Right lobe of liver (tissue), 6 donors: ENCODE data around the gene TADA2A. TPM values are rescaled to one million over a fixed set of nuclear protein-coding genes. Genes with fewer than 3 reads are reported as not detected.

Source experiments
- ATAC-seq, 4 donors: fragments of 200-7000 bp; cut with Tn5 transposase; one replicate each; pipeline ENCODE4 v1.9.1; 2020; ENCODE audit warnings: mild to moderate bottlenecking in 4 of 4, moderate library complexity in 4 of 4
- DNase-seq, 3 donors: peaks; one replicate each; pipeline ENCODE4 v3.0.0-alpha.2; 2020
- H3K27ac ChIP-seq, 3 donors: fragments of 200-600 bp; one replicate each; pipeline ENCODE4 v1.8.0; 2022
- H3K27me3 ChIP-seq, 2 donors: fragments of 200-600 bp; one replicate each; pipeline ENCODE4 v1.8.0; 2022
- H3K36me3 ChIP-seq, 4 donors: fragments of 200-600 bp; sonication (generic) in 1 of 4; one replicate each; pipeline versions ENCODE4 v1.5.1 to v1.8.0; 2017 to 2022; ENCODE audit warnings: control low read depth in 1 of 4
- H3K4me1 ChIP-seq, 4 donors: fragments of 200-600 bp; sonication (generic) in 1 of 4; one replicate each; pipeline versions ENCODE4 v1.5.1 to v1.8.0; 2017 to 2022; ENCODE audit warnings: control low read depth in 1 of 4
- H3K4me3 ChIP-seq, 3 donors: fragments of 200-600 bp; one replicate each; pipeline ENCODE4 v1.8.0; 2022
- H3K9me3 ChIP-seq, 4 donors: fragments of 200-600 bp; sonication (generic) in 1 of 4; one replicate each; pipeline versions ENCODE4 v1.5.1 to v1.8.0; 2017 to 2022; ENCODE audit warnings: control low read depth in 1 of 4
- POLR2A ChIP-seq: fragments of 450-650 bp; IDR thresholded peaks from one replicate; pipeline ENCODE4 v1.6.1; 2017; ENCODE audit warnings: antibody characterized with exemption, mild to moderate bottlenecking
- WGBS: methylation state at CpG from one replicate; pipeline ENCODE4 v1.1.6; 2018; ENCODE audit warnings: low coverage, low lambda C conversion rate; ENCODE audit not compliant: insufficient coverage; ENCODE audit errors: missing lambda C conversion rate; 5-methylcytosine and 5-hydroxymethylcytosine counted together
- intact Hi-C, 2 donors: fragments of 100-400 bp; cut with DNase I; formaldehyde crosslinking; loops; one replicate each; pipeline versions ENCODE4 v1.11.2 to v1.14.1; 2022
- total RNA-seq, 6 experiments: library from RNA; depleted of rRNA in 2 of 6; stranded (reverse); fragments of >200 nt in 2 of 6; fragmentation: NEBNext Ultra II Directional in 3 of 6; extraction: Animal tissue kit (Norgen Biotek cat#: 25700) in 3 of 6; gene quantifications; one replicate each; pipeline versions ENCODE4 v1.1.0 to v1.2.4, GENCODE V29; 2016 to 2023
- TF ChIP-seq, protein P1 (sequence below), 4 donors: fragments of 200-600 bp in 3 of 4; fragments of 450-650 bp in 1 of 4; IDR thresholded peaks; one replicate each; pipeline versions ENCODE4 v1.5.1 to v1.8.0; 2016 to 2022; ENCODE audit warnings: antibody characterized with exemption in 4 of 4, mild to moderate bottlenecking in 2 of 4
- donor health status: DM: no; HTN: yes; CAD: no.
- donor health status: DM: no; HTN: no; CAD: no.
- donor health status: DM: no; HTN: no; CAD: no.
- donor health status: DM: no; HTN: yes; CAD: no.
- donor health status: DM: no; HTN: yes; CAD: no.

The TADA2A gene
- total RNA-seq, 6 experiments from 2014 or later, result 5.2 to 9.6 (median 7.4) TPM

- H3K4me3 ChIP-seq, result no peak overlapping the region
- TF ChIP-seq POLR2A, result no peak
- TF ChIP-seq, protein P1, sequence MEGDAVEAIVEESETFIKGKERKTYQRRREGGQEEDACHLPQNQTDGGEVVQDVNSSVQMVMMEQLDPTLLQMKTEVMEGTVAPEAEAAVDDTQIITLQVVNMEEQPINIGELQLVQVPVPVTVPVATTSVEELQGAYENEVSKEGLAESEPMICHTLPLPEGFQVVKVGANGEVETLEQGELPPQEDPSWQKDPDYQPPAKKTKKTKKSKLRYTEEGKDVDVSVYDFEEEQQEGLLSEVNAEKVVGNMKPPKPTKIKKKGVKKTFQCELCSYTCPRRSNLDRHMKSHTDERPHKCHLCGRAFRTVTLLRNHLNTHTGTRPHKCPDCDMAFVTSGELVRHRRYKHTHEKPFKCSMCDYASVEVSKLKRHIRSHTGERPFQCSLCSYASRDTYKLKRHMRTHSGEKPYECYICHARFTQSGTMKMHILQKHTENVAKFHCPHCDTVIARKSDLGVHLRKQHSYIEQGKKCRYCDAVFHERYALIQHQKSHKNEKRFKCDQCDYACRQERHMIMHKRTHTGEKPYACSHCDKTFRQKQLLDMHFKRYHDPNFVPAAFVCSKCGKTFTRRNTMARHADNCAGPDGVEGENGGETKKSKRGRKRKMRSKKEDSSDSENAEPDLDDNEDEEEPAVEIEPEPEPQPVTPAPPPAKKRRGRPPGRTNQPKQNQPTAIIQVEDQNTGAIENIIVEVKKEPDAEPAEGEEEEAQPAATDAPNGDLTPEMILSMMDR (IDR thresholded peaks at IDR 0.05), result no peak
- H3K27ac ChIP-seq, result no peak overlapping the region
- H3K4me1 ChIP-seq, result peaks cover 0 to 4% (median 0%) of the 10 kb centered on the region in 4 donors
- no peaks in the 10 kb centered on the region for H3K27me3 ChIP-seq
- intact Hi-C loops, result no loop called here
- WGBS, result 100% methylated on average over 1 of the region's 1 CpG
- peaks cover 0 to 67% (median 27%) of the 10 kb centered on the region in 4 donors for H3K36me3 ChIP-seq
- no peaks in the 10 kb centered on the region for H3K9me3 ChIP-seq
- ATAC-seq (no peak), DNase-seq (no peak)
Measured at GRCh38 chr17:37475731-37476420, 69.2 kb downstream of the TADA2A start.

GRCh38 chr17:37476431-37477120, 69.9 kb downstream of the TADA2A start:
- DNase-seq (no peak), ATAC-seq (peak; percentile 19 to 72 (median 36))
- no peaks in the 10 kb centered on the region for H3K27me3 ChIP-seq
- peaks cover 0 to 11% (median 0%) of the 10 kb centered on the region in 4 donors for H3K4me1 ChIP-seq
- peaks cover 0 to 62% (median 26%) of the 10 kb centered on the region in 4 donors for H3K36me3 ChIP-seq
- TF ChIP-seq, protein P1 (IDR thresholded peaks at IDR 0.05), result no peak
- TF ChIP-seq POLR2A, result no peak
- no peaks in the 10 kb centered on the region for H3K9me3 ChIP-seq
- intact Hi-C loops, result no loop called here
- H3K4me3 ChIP-seq, result no peak overlapping the region
- no peak overlapping the region for H3K27ac ChIP-seq
- WGBS, result 76% methylated on average over 4 of the region's 4 CpGs

DNA sequence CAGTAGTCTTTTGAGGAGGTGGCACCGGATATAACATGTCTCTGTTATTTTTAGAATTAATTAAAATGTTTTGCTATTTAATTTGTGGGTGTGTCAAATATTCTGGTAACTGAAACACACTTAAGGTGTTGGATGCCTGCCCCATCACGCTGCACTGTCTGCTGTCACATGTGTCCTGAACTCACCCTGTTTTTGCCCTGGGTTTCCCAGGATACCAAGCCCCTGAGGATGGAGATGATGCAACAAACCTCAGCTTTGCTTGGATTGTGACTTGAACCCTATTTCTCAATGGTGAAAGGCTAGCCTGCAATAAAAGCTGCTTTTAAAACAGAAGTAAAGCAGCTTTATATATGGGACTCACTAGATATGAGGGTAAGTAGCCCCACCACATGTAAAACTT, 71.5 kb downstream of the TADA2A start:
- Histone ChIP-seq H3K27me3 (no peaks in the 10 kb centered on the region), H3K36me3 (peaks cover 0 to 47% (median 25%) of the 10 kb centered on the region in 4 donors), H3K27ac (no peak overlapping the region), H3K4me1 (peaks cover 0 to 14% (median 0%) of the 10 kb centered on the region in 4 donors), H3K4me3 (no peak overlapping the region), H3K9me3 (no peaks in the 10 kb centered on the region)
- intact Hi-C loops, result no loop called here
- DNase-seq (no peak), ATAC-seq (no peak)
- 69% methylated on average over 2 of the region's 2 CpGs for WGBS
- no peak for TF ChIP-seq POLR2A
- TF ChIP-seq, protein P1 (IDR thresholded peaks at IDR 0.05), result no peak

DNA sequence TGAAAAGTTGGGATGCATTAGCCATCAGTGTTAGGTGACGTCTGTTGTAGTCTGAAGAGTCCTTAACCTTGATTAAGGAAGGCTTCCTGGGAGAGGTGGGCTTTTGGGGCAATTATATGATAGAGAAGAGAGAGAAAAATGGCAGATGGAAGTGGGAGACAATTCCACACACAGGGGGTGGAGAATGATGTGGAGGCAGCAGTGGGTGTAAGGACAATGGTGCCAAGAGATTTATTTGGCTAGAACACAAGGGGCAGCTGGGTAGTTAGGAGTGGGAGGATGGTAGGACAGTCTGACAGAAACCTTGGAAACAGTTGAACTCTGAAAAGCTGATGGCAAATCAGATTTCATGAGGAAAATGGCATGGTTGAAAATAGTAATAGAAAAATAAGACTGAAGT, 72.3 kb downstream of the TADA2A start:
- ATAC-seq (no peak), DNase-seq (no peak)
- Histone ChIP-seq H3K36me3 (peaks cover 0 to 40% (median 22%) of the 10 kb centered on the region in 4 donors), H3K4me3 (no peak overlapping the region), H3K27ac (no peak overlapping the region), H3K9me3 (no peaks in the 10 kb centered on the region), H3K4me1 (peaks cover 0 to 14% (median 0%) of the 10 kb centered on the region in 4 donors), H3K27me3 (no peaks in the 10 kb centered on the region)
- 100% methylated on average over 1 of the region's 1 CpG for WGBS
- intact Hi-C loops, result no loop called here
- TF ChIP-seq, protein P1 (IDR thresholded peaks at IDR 0.05), result no peak
- TF ChIP-seq POLR2A, result no peak
